Superior temporal gyrus (tissue), 1 donor: ENCODE data around the gene ZC3H11A.
"Not testable (repeated sequence)": the region's sequence is repeated elsewhere in the genome, so short reads cannot be mapped to it uniquely, and the experiment has no call there.

Source experiments
- DNase-seq: peaks from one replicate; pipeline ENCODE4 v3.0.0-alpha.2; 2016; ENCODE audit errors: extremely low spot score

The ZC3H11A gene

DNA sequence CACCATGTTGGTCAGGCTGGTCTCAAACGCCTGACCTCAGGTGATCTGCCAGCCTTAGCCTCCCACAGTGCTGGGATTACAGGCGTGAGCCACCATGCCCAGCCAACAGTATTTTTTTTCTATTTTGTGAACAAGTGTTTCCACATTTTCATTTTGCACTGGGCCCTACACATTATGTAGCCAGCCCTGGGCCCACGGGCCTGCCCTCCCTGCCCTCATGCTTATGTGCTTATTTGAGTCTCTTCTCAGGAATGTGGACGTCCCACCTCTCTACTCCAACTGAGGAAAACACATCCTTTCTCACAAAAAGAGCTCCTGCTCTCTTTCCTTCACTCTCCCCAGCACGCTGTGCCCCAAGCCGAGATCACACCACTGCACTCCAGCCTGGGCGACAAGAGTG lies 13.5 kb upstream of the ZC3H11A start:
- no peak for DNase-seq

- DNase-seq: no peak
These were observed 5.5 kb upstream of the ZC3H11A start for GRCh38 chr1:203789966-203790365.

DNA sequence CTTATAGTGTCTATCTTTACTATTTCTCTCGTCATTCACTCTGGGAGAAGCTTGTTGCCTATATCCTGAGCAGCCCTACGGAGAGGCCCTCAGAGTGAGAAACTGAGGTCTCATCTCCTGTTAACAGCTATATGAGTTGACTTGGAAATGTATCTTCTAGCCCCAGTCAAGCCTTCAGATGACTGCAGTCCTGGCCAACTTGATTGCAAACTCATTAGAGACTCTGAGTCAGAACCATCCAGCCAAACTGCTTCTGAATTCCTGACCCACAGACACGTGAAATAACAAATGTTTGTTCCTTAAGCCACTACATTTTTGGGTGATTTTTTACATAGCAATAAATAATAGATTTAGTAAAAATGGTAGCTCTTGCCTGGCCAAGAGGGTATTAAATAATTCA lies 3.9 kb upstream of the ZC3H11A start:
- DNase-seq: no peak

DNA sequence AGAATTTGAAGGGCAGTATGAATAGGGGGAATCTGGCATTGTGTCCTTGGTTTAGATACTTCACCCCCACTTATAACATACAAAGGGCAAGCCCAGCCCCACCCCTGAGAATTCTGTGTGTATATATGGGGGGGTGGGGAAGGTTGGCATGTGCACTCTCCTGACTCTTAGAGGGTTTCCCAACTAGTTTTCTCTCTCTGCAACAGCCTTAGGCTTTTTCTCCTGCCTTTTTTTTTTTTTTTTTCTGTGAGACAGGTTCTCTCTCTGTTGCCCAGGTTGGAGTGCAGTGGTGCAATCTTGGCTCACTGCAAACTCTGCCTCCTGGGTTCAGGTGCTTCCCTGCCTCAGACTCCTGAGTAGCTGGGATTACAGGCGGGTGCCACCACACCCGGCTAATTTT lies 2.9 kb upstream of the ZC3H11A start:
- DNase-seq: no peak

DNA sequence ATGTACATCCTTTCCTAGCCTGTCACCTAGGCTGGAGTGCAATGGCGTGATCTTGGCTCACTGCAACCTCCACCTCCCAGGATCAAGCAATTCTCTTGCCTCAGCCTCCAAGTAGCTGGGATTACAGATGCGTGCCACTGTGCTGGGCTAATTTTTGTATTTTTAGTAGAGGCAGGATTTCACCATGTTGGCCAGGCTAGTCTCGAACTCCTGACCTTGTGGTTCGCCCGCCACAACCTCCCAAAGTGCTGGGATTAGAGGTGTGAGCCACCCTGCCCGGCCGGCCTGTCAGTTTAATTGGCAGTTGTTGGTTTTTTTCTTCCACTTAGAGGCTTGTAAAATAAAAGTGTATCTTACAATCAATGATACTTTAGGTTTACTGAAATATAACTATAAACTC lies 1.9 kb upstream of the ZC3H11A start:
- DNase-seq: not testable (repeated sequence)

DNA sequence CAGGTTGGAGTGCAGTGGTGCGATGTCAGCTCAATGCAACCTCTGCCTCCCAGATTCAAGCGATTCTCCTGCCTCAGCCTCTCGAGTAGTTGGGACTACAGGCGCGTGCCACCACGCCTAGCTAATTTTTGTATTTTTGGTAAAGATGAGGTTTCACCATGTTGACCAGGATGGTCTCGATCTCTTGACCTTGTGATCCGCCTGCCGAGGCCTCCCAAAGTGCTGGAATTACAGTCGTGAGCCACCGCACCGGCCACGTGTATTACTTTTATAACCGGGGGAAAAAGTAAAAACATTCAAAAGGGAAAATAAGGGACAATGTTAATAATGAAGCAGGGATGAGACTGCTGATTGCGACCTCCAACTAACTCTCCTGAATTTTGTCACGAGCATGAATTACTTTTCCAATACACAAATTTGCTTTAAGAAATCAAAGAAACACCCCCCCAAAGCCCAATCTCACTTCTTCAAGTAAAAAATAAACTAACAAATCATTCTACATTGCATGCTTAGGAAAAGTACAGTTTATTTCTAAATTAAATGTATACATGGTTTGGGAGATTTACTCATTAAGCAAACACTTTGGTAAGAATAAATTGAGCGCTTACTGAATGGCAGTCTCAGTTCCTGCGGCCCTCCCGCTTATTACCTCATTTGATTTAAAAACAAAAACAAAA lies 521 bp upstream of the ZC3H11A start:
- no peak for DNase-seq

- DNase-seq: peak; percentile 47
These were observed 798 bp downstream of the ZC3H11A start for GRCh38 chr1:203796236-203796605.

DNA sequence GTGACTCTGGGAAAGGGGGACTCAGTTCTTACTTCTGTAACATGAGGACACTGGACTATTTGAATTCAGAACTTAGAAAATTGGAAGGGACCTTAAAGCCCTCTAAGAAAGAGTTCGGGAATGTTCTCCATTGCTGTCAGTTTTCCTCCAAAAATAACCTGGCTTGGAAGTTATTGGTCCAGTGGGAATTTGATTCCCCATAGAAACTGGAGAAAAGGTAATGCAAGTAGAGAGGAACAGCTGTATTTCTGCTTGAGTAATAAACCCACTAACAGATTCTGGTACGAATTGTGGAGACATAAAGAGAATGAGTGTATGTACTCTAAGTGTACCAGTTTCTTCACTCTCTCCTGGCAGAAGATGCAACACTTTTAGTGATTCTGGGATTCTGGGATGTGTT lies 1.8 kb downstream of the ZC3H11A start:
- no peak for DNase-seq

GRCh38 chr1:203797948-203798655 lies 2.7 kb downstream of the ZC3H11A start:
- no peak for DNase-seq

DNA sequence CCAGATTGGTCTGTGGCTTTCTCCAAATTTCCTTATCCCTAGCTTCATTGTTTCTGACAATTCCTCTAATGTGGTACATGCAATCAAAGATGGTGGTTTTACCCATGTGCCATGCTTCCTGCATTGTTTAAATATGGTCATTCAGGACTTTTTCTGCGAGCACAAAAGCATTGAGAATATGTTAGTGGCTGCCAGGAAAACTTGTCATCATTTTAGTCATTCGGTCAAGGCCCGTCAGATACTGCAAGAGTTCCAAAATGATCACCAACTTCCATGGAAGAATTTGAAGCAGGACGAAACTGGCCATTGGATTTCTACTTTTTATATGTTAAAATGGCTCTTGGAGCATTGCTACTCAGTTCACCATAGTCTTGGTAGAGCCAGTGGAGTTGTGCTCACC lies 3.7 kb downstream of the ZC3H11A start:
- no peak for DNase-seq

- no peak for DNase-seq
These were observed 4.5 kb downstream of the ZC3H11A start for GRCh38 chr1:203799971-203800370.

DNA sequence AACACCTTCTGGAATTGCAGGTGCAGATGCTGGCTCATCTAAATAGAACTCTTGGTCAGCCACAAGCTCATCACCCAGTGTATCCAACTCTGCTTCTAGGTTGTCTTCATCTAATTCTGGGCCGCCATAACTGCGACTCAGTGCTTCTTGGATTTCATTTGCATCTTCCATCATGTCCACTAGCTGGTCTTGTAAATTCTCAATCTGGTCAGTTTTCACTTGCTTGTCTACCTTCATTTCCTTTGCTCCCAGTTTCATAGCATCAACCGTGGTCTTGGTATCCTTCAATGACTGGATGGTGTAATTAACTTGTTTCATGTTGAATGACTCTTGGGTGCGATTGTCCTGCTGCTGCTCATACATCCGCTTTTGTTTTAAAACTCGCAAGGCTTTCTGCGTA lies 10.3 kb downstream of the ZC3H11A start:
- no peak for DNase-seq

GRCh38 chr1:203807196-203807595 lies 11.8 kb downstream of the ZC3H11A start:
- DNase-seq: no peak

DNA sequence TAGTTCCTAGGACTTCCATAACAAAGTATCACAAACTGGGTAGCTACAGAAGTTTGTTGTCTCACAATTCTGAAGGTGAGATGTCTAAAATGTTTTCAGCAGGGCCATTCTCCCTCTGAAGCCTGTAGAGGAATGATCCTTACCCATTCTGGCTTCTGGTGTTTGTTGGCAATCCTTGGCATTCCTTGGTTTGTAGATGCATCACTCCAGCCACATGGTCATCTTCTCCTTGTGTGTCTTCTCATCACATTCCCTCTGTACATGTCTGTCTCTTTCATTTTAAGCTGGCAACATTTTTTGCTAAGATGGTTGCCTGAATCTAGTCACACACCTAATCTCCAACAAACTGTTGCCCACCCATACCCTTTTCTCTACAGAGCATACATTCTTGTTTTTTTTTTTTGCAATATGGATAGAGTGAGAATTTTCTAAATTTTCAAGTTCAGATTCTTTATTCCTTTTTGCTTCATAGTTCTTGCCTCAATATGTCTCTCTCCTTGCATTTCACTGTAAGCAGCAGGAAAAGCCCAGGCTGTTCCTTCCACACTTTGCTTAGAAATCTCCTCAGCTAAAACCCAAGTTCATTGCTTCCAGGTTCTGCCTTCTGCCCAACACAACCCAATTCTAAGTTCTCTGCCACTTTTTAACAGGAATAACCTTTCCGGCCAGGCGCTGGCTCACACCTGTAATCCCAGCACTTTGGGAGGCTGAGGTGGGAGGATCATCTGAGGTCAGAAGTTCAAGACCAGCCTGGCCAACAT lies 18.3 kb downstream of the ZC3H11A start:
- DNase-seq: no peak

DNA sequence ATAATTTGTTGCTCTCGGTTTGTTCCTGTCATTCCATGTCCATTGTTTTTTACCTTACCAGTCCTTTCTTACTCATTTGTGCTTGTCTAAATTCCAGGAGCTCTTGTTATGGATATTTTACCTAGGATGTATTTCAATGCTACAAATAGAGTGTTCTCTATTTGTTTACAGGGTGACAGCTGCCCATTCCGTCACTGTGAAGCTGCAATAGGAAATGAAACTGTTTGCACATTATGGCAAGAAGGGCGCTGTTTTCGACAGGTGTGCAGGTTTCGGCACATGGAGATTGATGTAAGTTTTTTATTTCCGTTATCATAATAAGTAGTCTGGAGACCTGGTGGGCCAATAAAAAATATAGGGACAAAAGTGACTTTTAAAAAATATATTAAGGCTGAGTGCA lies 23.0 kb downstream of the ZC3H11A start:
- no peak for DNase-seq

DNA sequence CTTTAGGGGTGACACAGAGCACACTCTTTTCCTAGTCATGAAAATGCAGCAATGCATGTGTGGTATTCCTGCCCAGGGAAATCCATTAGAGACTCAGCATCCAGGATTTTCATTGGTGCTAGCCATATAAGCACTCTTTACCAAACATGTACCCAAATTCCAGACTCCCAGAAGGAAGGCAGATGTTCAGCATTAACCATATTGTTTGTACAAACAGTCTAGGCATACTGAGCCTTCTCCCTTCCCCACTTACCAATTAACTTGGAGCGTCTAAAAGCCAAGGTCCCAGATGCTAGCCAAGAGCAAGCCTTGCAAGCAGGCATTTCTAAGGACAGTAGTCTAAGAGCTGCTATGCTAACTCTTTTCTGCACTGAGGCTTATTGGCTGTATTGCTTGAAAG lies 27.9 kb downstream of the ZC3H11A start:
- DNase-seq: no peak

- DNase-seq: no peak
These were observed 30.8 kb downstream of the ZC3H11A start for GRCh38 chr1:203826175-203826574.

DNA sequence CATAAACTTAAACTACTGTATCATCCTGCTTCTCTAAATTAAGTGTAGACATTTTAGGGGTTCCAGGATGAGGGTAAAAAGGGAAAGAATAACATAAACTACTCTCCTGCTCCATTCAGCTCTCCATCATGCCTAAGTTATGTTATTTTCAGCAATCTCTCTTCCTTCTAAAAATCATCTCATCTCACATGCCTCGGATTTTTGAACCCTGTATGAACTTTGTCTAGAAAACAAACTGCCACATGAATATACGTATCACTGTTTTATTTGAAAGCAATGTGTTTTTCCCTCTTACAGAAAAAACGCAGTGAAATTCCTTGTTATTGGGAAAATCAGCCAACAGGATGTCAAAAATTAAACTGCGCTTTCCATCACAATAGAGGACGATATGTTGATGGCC lies 32.6 kb downstream of the ZC3H11A start:
- DNase-seq: no peak

DNA sequence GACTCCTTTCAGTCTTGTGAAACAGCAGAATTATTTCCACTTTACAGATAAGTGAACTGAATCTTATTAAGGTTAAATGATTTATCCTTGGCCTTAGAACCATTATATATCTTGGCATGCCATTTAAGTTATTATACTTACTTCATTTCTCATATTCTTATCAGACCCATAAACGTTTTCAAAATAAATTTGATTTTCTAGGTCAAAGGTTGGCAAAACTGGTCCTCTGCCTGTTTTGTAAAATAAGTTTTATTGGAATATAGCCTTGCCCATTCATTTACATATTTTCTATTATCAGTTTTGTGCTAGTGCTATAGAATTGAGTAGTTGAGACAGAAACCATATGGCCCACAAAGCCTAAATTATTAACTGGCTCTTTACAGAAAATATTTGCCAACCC lies 33.1 kb downstream of the ZC3H11A start:
- no peak for DNase-seq

GRCh38 chr1:203829247-203829646 lies 33.8 kb downstream of the ZC3H11A start:
- not testable (repeated sequence) for DNase-seq

GRCh38 chr1:203835476-203835875 lies 40.1 kb downstream of the ZC3H11A start:
- no peak for DNase-seq

- no peak for DNase-seq
These were observed 43.7 kb downstream of the ZC3H11A start for GRCh38 chr1:203839081-203839480.

- no peak for DNase-seq
These were observed 44.9 kb downstream of the ZC3H11A start for GRCh38 chr1:203840208-203840808.
